PFSK-1 (cell line): Measurements from ENCODE around the gene DSTN.

ENCODE experiments used
- POLR2AphosphoS5 ChIP-seq: IDR thresholded peaks from 2 replicates; pipeline ENCODE4 v1.6.1; 2012; ENCODE audit warnings: low read depth, mild to moderate bottlenecking, control low read depth, low read length, moderate library complexity
- SIN3A ChIP-seq: IDR thresholded peaks from 2 replicates; pipeline ENCODE4 v1.6.1; 2012; ENCODE audit warnings: mild to moderate bottlenecking, low read length, moderate library complexity, borderline replicate concordance; ENCODE audit not compliant: insufficient read depth
- TF ChIP-seq, protein P1 (sequence below), 2 experiments: IDR thresholded peaks; 2 replicates each; pipeline versions ENCODE4 v1.6.1 to v1.8.0; 2011 to 2012; ENCODE audit warnings: low read depth in 2 of 2, low read length in 2 of 2, control low read depth in 1 of 2, inconsistent platforms in 1 of 2, mild to moderate bottlenecking in 1 of 2, moderate library complexity in 1 of 2; ENCODE audit not compliant: insufficient read depth in 1 of 2

DNA sequence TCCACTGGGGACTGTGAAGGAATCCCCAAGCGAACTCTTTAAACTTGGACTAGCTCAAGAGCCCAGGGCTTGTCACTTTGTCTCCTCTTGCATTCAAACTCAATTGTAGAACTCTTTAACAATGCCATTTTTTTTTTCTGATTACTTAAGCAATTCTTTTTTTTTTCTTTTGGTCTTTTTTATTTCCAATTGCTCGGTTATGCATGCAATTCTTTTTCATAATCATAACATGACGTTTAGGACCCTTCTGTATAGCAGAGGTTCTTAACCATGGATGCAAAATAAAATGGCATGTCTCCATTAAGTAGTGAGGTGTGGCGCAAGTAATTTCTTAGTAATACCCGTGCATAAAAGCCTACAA is 38.2 kb upstream of the DSTN start:
- no peak for TF ChIP-seq SIN3A
- TF ChIP-seq POLR2AphosphoS5, result no peak
- TF ChIP-seq, protein P1, sequence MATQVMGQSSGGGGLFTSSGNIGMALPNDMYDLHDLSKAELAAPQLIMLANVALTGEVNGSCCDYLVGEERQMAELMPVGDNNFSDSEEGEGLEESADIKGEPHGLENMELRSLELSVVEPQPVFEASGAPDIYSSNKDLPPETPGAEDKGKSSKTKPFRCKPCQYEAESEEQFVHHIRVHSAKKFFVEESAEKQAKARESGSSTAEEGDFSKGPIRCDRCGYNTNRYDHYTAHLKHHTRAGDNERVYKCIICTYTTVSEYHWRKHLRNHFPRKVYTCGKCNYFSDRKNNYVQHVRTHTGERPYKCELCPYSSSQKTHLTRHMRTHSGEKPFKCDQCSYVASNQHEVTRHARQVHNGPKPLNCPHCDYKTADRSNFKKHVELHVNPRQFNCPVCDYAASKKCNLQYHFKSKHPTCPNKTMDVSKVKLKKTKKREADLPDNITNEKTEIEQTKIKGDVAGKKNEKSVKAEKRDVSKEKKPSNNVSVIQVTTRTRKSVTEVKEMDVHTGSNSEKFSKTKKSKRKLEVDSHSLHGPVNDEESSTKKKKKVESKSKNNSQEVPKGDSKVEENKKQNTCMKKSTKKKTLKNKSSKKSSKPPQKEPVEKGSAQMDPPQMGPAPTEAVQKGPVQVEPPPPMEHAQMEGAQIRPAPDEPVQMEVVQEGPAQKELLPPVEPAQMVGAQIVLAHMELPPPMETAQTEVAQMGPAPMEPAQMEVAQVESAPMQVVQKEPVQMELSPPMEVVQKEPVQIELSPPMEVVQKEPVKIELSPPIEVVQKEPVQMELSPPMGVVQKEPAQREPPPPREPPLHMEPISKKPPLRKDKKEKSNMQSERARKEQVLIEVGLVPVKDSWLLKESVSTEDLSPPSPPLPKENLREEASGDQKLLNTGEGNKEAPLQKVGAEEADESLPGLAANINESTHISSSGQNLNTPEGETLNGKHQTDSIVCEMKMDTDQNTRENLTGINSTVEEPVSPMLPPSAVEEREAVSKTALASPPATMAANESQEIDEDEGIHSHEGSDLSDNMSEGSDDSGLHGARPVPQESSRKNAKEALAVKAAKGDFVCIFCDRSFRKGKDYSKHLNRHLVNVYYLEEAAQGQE (IDR thresholded peaks at IDR 0.05; ENCODE audit: insufficient read depth in 1 of 2, low read depth in 2 of 2, low read length in 2 of 2), result no peak
